ENCODE results near the gene LEFTY2.

DNA sequence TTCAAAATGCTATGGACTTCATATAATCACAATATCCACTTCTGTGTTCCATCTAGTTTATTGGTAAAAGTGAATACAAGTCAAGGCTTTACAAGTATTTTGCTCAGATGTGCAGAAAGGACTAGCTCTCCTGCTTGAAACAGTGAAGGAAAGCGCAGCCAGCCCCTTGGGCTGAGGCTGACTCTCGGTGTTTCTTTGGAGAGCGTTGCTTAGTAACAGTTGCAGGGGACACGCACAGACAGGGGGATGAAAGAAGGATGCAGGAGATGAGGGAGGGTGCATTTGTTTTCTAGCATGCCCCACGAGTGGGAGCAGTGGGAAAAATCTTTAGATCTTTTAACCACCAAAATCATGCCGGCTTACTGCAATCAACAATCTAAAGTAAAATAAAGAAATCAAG lies 26.1 kb downstream of the LEFTY2 start:
- TF ChIP-seq, protein P1, sequence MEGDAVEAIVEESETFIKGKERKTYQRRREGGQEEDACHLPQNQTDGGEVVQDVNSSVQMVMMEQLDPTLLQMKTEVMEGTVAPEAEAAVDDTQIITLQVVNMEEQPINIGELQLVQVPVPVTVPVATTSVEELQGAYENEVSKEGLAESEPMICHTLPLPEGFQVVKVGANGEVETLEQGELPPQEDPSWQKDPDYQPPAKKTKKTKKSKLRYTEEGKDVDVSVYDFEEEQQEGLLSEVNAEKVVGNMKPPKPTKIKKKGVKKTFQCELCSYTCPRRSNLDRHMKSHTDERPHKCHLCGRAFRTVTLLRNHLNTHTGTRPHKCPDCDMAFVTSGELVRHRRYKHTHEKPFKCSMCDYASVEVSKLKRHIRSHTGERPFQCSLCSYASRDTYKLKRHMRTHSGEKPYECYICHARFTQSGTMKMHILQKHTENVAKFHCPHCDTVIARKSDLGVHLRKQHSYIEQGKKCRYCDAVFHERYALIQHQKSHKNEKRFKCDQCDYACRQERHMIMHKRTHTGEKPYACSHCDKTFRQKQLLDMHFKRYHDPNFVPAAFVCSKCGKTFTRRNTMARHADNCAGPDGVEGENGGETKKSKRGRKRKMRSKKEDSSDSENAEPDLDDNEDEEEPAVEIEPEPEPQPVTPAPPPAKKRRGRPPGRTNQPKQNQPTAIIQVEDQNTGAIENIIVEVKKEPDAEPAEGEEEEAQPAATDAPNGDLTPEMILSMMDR (IDR thresholded peaks at IDR 0.05; ENCODE audit: insufficient read depth, low read length), result no peak
- TF ChIP-seq, protein P2, sequence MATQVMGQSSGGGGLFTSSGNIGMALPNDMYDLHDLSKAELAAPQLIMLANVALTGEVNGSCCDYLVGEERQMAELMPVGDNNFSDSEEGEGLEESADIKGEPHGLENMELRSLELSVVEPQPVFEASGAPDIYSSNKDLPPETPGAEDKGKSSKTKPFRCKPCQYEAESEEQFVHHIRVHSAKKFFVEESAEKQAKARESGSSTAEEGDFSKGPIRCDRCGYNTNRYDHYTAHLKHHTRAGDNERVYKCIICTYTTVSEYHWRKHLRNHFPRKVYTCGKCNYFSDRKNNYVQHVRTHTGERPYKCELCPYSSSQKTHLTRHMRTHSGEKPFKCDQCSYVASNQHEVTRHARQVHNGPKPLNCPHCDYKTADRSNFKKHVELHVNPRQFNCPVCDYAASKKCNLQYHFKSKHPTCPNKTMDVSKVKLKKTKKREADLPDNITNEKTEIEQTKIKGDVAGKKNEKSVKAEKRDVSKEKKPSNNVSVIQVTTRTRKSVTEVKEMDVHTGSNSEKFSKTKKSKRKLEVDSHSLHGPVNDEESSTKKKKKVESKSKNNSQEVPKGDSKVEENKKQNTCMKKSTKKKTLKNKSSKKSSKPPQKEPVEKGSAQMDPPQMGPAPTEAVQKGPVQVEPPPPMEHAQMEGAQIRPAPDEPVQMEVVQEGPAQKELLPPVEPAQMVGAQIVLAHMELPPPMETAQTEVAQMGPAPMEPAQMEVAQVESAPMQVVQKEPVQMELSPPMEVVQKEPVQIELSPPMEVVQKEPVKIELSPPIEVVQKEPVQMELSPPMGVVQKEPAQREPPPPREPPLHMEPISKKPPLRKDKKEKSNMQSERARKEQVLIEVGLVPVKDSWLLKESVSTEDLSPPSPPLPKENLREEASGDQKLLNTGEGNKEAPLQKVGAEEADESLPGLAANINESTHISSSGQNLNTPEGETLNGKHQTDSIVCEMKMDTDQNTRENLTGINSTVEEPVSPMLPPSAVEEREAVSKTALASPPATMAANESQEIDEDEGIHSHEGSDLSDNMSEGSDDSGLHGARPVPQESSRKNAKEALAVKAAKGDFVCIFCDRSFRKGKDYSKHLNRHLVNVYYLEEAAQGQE (IDR thresholded peaks at IDR 0.05; ENCODE audit: insufficient replicate concordance, low read depth), result no peak
- TF ChIP-seq GABPA (IDR thresholded peaks at IDR 0.05; ENCODE audit: low read depth), result no peak
- TF ChIP-seq POLR2AphosphoS5 (IDR thresholded peaks at IDR 0.05; ENCODE audit: low read depth), result no peak
- no peak for TF ChIP-seq SPI1 (IDR thresholded peaks at IDR 0.05; ENCODE audit: borderline replicate concordance, low read depth)
